Measurements from ENCODE around the gene SLC25A28.

Gene SLC25A28

DNA sequence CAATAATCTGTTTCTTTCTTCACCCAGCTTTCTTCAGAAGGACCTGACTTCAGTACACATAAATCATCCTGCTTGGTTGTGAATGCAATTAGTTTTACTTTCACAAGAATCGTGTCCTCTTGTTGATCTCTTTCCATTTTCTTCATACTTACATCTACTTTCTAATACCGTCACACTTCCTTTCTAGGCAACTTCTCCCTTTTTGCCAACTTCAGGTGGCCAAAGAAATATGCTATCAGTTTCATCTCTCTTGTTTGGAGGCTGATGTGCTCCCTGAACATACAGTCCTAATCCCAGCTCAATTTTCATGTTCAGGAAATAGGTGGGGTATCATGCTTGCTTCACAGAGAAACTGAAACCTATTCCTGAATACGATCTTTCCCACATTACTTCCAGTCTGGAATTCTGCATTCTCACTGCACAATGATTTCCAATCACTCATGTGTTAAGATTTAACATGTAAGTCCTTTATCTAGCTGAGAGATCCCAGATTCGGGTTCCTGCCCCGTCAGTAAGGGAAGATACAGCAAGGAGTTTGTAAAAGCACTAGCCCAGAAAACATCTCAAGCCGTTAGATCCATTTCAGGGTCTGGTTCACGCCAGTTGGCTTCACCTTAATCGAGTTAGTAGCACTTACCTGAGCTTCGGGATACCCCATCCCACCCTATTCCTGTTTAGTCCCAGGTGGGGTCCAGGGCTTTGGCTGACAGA is 994 bp downstream of the SLC25A28 start:
- DNase-seq (ENCODE audit: low read depth), result no peak

DNA sequence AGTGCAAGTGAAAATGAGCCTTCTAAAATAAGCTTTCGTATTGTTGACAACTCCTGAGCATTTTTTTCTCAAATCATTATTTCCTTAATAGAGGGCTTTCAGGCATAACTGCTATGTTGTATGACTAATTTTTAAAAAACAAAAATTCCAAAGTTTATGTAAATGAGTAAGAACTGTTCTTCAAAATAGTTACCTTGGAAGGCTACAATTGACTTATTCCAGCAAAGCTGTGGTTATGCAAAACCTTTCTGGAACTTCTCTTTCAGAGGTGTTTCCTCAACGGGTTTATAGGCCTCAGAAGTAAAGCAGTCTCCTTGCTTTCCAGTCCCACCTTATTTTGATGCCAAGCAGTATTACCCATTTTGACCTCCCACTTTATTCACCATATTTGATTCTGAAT is 2.5 kb downstream of the SLC25A28 start:
- DNase-seq (ENCODE audit: low read depth), result no peak
- H3K4me3 ChIP-seq (ENCODE audit: control insufficient read depth, low read depth, low read length), result no peak overlapping the region; the same call in 1 of the 2 replicates
- TF ChIP-seq, protein P1, sequence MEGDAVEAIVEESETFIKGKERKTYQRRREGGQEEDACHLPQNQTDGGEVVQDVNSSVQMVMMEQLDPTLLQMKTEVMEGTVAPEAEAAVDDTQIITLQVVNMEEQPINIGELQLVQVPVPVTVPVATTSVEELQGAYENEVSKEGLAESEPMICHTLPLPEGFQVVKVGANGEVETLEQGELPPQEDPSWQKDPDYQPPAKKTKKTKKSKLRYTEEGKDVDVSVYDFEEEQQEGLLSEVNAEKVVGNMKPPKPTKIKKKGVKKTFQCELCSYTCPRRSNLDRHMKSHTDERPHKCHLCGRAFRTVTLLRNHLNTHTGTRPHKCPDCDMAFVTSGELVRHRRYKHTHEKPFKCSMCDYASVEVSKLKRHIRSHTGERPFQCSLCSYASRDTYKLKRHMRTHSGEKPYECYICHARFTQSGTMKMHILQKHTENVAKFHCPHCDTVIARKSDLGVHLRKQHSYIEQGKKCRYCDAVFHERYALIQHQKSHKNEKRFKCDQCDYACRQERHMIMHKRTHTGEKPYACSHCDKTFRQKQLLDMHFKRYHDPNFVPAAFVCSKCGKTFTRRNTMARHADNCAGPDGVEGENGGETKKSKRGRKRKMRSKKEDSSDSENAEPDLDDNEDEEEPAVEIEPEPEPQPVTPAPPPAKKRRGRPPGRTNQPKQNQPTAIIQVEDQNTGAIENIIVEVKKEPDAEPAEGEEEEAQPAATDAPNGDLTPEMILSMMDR (IDR thresholded peaks at IDR 0.05; ENCODE audit: control insufficient read depth, insufficient read depth, low read depth, low read length, missing control alignments), result no peak

More for the DNA sequence above, 994 bp downstream of the SLC25A28 start:
- TF ChIP-seq, protein P1 (IDR thresholded peaks at IDR 0.05; ENCODE audit: control insufficient read depth, insufficient read depth, low read depth, low read length, missing control alignments), result no peak
- H3K4me3 ChIP-seq (ENCODE audit: control insufficient read depth, low read depth, low read length), result peak overlapping the region; percentile 97

DNA sequence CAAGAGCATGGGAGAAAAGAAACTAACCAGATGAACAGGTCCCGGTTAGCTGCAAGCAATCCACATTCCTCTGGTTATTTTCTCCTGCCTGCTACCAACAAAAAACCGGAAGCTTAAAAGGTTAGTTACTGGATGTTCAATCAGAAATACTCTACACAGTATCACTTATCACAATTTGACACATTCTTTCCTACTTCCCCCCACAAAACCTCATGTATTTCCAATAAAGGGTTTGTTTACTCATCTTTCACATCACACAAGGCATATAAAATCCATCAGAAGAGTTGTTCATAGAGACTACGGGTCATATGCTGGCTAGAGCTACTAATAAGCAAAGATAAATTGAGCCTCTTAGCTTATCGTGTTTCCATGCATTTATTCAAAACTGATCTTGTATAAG is 4.8 kb downstream of the SLC25A28 start:
- DNase-seq (ENCODE audit: low read depth), result no peak
- TF ChIP-seq, protein P1 (IDR thresholded peaks at IDR 0.05; ENCODE audit: control insufficient read depth, insufficient read depth, low read depth, low read length, missing control alignments), result no peak
- H3K4me3 ChIP-seq (ENCODE audit: control insufficient read depth, low read depth, low read length), result no peak overlapping the region

DNA sequence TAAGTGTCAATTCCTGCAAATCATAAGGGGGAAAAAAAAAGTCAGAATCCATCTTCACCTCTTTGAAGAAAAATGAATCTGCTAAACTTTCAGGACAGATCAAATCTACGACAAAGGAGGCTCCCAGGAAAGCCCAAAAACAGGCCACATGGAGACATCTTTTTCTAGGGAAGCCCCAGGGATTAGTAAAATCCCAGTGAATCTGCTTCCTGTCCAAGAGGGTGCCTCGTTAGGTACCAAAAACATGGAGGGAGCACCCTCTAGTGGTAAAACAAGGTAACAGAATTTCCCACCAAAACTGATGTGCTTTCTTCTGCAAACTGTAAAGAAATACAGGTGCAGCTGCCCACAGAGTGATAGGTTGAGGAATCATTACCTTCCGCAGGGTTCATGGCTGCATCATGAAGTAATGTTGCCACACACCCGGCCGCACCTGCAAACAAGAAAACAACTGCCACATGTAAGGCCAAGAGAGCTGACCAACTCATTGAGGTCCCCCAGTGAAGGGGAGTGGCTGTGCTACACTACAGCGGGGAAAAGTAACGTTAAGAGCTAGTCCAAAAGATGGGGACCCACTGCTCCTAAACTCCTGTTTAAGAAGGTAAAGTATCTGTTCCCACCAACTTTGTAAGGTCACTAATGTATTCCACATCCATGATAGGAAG is 7.9 kb downstream of the SLC25A28 start:
- TF ChIP-seq, protein P1 (IDR thresholded peaks at IDR 0.05; ENCODE audit: control insufficient read depth, insufficient read depth, low read depth, low read length, missing control alignments), result peak; percentile 78
- H3K4me3 ChIP-seq (ENCODE audit: control insufficient read depth, low read depth, low read length), result no peak overlapping the region
- DNase-seq (ENCODE audit: low read depth), result peak; percentile 23

DNA sequence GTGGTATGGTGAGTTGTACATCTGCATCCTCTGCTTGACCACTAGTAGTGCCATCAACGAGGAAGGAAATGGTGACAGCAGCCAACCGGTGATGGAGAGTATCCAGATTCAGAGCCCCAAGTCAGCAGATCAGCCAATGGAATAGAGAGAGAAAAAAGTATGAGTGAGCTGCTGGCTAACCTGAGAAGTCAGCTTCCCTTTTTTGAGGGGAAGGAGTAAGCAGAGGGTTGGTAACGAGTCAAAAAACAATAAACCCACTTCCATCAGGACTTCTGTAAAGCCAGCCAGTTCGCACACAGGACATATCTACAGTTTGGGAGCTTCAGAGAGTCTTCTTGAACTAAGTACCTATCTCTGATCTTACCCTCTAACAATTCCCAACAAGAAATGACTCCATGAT is 8.9 kb downstream of the SLC25A28 start:
- H3K4me3 ChIP-seq (ENCODE audit: control insufficient read depth, low read depth, low read length), result no peak overlapping the region
- TF ChIP-seq, protein P1 (IDR thresholded peaks at IDR 0.05; ENCODE audit: control insufficient read depth, insufficient read depth, low read depth, low read length, missing control alignments), result no peak
- no peak for DNase-seq (ENCODE audit: low read depth)

DNA sequence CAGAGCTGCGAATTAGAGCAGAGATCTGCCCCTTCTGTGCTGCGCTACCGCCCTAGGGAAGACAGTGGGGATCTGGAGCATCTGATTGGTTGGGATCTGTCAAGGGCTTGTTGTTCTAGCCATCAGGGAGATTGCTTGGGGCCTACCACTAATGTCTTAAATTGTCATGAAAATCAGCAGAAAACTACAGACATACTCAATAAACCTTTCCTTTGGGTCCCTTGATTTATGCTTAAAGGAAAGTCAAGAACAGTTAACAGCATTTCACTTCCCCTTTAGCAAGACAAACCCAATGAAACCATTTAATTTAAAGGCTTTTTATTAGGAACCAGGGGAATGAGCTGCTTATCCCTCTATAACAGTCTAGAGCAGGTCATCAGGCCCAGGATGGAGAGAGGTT is 10.0 kb downstream of the SLC25A28 start:
- no peak for DNase-seq (ENCODE audit: low read depth)
- TF ChIP-seq, protein P1 (IDR thresholded peaks at IDR 0.05; ENCODE audit: control insufficient read depth, insufficient read depth, low read depth, low read length, missing control alignments), result no peak
- no peak overlapping the region for H3K4me3 ChIP-seq (ENCODE audit: control insufficient read depth, low read depth, low read length)
